Putamen (tissue), 1 donor: ENCODE measurements around the gene PRMT7.
A peak's percentile ranks its signal among the peaks of the same experiment; 100 is the strongest.

Source experiments
- DNase-seq: peaks from one replicate; pipeline ENCODE4 v3.0.0-alpha.2; 2016; ENCODE audit warnings: low spot score

Gene PRMT7

DNA sequence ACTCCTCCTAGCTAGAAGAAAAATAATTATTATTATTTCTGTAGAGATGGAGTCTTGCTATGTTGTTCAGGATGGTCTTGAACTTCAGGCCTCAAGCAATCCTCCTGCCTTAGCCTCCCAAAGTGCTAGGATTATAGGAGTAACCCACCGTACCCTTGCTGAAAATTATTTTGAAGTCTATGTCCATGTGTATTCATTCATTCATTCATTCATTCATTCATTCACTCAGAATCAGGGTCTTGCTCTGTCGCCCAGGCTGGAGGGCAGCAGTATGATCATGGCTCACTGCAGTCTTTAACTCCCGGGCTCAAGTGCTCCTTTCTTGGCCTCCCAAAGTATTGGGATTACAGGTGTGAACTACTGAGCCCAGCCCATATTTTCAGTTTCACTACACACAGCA, 4.2 kb upstream of the PRMT7 start:
- DNase-seq: no peak

DNA sequence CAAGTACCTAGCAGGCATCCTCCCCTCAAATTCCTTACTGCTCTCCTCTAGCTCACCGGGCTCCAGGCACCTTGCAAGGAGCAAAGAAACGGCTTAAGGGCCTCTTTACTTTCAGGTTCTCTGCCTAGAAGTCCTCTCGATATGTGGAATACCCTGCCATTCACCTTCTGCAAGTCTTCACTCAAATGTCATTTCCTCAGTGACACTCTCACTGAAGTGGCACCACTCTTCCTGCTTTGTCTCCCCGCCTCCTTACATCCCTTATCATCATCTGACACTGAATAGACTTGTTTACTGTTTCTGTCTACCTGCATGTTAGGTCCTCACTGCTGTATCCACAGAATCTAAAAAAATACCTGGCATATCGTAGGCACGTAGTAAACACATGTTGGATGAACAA, 1.0 kb upstream of the PRMT7 start:
- no peak for DNase-seq

DNA sequence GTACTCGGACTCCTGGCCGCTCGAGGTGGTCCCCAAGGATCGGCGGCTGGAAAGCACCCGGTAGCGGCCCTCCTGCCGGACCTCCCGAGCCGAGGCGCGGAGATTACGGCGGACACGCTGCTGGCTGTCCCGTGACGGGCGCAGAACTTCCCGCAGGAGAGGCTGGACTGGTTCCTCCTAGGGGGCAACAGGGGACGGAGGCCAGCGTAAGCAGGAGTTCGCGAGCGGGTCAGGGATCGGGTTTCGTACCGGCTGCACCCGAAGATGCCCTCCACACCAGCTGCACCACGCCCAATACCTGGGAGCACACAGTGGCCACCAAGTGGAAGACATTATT, 414 bp upstream of the PRMT7 start:
- no peak for DNase-seq

DNA sequence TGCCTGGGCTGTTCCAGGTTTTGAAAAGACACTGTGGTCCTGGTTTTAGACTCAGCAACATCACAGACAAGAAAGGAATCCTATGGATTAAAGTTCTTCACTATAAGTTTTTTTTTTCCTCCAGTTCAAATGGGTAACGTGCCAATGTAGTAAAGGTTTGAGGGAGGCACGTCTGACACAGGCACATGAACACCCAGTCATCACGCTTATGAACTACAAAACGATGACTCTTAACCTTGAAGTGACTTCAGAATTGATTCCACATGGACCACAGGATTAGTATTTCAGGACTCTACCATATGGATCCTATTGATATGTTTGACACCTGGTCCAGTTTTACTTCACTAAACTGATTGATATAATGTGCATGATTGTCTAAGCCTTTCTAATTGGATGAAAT, 2.3 kb downstream of the PRMT7 start:
- DNase-seq: no peak

DNA sequence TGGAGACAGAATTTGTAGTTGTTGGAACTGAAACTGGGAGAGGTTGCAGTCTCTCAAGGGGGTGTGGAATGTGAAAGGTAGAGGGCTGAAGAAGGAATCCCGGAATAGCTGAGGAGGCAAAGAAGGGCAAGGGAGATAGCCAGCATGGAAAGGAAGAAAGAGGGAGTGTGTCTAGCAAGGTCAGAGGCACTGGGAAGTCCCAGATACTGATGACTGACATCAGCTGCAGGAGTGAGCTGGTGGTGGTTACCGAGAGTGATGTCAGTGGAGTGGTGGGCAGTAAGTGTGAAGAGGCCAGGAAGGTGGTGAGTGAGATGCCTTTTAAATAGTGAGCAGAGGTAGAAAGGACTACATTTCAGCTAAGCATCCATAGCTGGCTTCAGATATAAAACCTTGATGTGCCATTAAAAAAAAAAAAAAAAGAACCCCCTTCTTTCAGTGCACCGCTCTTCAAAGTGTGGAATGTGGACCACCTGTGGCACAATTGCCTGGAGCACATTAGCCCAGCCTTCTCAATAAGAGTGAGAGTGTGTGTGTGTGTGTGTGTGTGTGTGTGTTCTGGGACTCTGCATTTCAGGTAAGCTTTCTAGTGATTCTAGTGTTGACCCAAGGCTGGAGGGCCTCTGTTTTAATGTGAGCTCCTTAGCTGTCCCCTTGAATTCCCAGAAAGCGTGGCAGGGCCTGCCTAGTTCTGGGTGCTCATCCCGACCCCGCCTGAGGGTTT, 8.5 kb downstream of the PRMT7 start:
- DNase-seq: no peak

DNA sequence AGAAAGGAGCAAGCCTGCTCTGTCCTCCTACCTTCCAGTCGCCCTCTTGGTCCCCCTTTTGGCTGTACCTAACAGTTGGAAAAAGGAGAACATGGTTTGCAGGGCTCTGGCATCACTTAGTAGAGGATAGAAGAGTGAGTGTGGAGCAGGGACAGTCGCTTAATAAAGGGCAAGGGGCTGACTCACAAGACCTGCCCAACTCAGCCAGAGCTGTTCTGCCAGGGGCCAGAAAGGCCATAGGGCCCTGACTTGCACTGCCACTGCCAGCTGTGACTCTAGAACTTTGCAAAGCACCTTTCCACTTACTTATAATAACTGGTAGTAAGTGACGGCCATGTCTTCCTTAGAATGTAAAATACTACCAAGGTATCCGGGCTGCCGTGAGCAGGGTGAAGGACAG, 13.5 kb downstream of the PRMT7 start:
- DNase-seq: no peak

DNA sequence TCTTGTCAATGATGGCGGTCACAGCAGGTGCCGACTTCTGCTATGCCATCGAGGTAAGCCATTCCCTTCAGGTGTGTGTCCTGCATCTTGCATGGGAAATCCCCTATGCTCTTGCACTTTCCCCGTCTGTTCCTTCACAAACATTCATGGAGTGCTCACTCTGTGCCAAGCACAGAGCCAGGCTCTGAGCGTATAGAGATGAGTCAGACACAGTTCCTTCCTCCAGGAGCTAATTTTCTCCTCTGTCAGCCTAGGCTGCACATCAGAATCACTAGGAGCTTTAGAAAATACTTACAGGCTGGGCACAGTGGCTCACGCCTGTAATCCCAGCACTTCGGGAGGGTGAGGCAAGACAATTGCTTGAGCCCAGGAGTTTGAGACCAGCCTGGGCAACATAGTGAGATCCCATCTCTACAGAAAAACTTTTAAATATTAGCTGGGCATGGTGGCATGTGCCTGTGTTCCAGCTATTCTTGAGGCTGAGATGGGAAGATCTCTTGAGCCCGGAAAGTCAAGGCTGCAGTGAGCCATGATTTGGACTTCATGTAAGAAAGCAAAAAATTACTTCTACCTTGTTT, 14.1 kb downstream of the PRMT7 start:
- DNase-seq: no peak

DNA sequence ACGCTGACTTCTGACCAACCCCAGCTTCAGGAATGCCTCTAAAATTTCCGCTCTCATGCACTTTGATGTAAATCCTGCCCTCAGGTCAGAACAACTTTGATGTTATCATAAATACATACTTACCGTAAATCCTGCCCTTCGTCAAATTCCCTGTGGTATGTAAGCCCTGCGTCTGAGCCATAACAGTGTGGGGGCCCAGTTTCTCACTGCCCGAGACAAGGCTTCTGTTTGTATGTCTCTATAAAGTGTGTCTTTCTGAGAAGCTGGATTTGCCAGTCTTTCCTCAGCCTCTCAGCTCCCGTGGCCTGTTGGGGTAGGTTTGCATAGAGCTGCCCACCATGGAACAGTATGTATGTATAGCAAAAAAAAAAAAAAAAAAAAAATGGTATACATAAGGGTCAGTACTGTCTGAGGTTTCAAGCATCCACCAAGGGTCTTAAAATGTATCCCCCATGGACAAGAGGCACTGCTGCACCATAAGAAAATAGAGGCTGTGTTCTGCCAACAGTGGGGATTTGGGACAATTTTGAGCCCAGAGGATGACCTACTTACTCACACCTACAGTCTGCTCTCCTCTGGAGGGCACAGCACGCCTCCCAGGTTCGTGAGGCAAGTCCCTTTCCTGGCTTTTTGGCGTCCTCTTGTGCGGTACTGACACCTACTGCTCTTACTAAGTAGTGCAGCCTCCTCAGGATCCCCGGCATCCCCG, 17.5 kb downstream of the PRMT7 start:
- DNase-seq: peak; percentile 84

DNA sequence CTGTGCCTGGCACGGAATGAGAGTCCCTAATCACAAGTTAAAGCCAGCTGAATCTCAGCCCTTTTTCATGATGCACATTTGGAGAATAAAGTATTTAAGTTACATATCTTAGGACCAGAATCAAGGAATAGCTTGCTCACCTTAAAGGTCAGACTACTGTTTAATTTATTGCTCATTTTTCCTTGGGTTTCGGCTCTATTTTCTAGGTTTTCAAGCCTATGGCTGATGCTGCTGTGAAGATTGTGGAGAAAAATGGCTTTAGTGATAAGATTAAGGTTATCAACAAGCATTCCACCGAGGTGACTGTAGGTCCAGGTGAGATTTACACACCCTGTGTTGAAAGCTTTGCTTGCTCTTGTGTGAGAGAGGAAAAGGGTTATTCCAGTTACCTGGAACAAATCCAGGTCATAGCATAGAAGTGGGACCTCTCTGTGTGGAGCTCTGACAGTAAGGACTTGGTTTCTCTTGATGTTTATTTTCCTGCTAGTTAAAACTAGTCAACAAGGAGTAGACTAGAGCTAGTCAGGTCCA, 18.1 kb downstream of the PRMT7 start:
- no peak for DNase-seq

DNA sequence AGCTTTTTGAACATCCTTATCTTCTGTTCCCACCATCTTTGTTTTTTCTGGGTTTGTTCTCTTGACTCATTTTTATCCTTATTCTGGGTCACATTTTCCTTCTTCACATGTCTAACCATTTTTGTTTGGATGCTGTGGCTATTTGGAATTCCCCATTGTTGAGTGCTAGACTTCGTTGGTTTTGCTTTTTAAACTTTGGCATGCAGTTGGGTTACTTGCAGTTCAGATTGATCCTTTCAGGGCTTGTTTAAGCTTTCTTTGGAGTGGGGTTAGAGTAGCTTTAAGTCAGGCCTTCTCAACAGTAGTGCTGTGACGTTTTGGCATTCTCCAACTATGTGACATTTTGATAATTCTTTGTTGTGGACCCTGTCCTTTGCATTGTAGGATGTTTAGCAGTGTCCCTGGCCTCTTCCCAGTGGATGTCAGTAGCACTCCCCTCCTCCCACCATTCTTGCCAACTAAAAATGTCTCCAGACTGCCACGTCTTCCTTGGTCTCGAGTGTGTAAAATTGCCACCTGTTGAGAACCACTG, 21.1 kb downstream of the PRMT7 start:
- DNase-seq: no peak

DNA sequence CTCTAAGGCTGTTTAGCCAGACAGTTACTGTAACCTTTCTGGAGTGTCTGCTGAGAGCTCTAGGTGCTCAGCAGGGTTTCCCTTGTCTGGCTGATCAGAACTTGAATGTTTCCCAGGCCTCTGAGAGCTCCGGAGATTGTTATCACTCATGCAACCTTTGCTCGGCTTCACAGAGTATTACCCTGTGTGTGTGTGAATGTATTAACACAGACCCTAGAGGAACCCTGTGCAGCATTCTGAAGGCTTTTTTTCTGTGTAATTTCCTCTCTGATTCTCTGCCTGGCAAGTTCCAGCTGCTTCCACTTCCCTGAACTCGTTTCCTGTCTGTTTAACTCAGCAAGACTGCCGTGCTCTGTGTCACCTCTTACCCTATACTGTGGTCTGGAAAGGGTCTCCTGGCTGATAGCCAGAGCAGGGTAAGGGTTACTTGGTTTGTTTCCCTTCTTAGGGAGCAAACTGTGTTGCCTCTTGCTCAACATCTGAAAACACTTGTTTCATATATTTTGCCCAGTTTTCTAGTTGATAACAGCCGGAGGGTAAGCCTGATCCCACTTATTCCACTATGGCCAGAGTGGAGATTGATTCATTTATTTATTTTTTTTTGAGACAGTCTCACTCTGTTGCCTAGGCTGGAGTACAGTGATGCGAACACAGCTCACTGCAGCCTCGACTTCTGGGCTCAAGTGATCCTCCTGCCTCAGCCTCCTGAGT, 21.7 kb downstream of the PRMT7 start:
- DNase-seq: peak; percentile 45

DNA sequence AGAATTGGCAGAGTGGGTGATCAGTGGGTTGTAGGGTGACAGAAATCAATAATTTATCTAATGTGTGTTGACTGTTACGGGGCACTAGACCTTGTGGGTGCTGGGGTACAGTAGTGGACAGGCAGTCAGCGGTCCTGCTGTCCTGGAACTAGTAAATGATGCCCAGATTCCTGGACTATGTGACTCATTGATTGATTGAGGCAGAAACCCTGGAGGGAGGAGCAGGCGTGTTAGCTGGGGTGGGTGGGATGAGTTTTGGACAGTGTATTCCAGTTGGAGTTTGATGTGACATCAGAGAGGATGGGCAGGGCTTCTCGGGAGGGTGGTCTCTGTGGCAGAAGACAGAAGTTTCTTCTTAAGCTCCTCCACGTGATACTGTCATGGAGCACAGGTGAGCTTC, 24.4 kb downstream of the PRMT7 start:
- no peak for DNase-seq

DNA sequence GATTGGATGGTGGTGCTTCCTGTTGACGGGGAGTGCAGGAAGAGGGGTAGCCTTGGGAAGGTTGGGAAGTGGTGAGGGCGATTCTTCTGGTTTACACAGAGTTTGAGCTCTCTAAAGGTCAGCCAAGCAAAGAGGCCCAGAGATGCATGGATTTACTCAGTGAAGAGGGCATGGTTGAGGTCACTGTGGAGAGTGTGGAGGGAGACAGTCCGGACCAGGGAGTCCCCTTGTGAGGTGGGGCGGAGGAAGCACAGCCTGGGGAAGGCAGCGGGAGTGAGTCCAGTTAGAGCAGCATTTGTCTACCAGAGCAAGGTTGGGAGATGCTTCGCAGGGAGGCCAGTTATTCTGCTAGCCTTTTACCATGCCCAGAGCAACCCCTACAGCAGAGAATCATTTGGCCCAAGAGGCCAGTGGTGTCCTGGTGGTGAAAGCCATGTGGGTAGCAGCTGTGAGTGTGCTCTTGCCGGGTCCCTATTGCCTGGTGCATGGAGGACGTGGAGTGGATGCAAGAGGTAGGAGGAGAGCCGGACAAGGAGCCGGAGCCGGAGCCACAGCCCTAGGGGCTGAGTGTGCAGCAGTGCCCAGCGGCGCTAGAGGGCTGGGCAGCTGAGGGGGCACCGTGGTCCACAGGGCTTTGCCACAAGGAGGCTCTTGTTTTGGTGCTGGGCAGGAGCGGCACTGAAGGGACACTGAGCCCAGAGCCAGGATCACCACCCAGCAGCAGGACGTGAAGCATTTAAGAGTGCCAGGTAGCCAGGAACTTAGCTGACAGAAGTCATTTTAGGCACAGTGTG, 27.7 kb downstream of the PRMT7 start:
- no peak for DNase-seq

DNA sequence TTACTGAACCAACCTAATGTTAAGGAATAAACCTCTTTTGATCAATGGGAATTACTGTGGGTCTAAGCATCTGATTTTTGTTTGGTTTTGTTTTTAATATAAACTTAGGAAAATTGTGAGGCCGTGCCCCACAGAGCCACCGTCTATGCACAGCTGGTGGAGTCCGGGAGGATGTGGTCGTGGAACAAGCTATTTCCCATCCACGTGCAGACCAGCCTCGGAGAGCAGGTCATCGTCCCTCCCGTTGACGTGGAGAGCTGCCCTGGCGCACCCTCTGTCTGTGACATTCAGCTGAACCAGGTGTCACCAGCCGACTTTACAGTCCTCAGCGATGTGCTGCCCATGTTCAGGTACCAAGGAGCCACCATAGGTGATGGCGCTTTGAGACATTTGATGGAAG, 28.4 kb downstream of the PRMT7 start:
- DNase-seq: no peak

DNA sequence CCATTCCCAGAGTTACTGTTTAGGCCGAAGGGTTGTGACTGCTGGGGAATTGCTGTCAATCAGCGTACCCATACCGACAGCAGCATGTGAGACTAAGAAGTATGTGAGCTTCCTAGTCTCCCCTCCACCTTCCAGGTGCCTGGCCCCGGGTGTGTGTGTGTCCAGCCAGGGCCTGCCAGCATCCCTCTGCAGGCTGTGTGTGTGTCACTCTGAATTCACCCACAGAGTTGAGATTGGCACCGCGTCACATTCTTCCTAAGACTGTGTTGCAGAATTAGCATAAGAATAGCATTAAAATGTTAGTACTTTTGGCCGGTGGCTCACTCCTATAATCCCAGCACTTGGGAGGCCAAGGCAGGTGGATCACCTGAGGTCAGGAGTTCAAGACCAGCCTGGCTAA, 31.8 kb downstream of the PRMT7 start:
- DNase-seq: no peak

DNA sequence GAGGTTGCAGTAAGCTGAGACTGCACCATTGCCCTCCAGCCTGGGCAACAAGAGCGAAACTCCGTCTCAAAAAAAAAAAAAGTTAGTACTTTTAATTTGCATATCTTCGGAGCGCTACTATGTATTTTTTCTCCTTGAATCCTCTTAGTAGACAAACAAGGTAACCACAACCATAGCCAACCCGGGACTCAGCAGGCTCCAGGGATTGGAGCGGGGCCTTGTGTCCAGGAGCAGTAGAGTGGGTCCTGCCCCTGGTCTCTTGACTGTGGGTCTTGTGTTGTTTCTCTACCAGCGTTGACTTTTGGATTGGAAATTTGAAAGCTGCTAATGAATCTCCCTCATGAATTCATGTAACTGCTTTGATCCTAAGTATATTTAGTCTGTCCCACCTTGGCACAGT, 32.3 kb downstream of the PRMT7 start:
- DNase-seq: no peak

DNA sequence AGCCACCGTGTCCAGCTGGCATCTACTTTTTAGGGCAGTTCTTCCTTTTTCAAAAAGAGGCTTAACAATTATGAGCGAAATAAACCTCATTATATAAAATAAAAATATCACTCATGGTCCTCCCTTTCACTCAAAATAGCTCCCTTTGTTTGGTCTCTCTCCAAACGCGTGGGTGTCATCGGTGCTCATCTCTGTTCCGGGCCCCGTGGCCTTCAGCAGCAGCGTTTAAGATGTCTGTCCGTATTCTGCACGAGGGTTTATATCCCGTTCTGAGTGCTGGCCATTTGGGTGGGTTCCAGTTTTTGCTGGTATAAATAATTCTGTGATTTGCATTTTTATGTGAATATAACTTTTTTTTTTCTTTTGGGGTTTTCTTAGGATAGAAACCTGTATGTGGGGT, 33.4 kb downstream of the PRMT7 start:
- no peak for DNase-seq

DNA sequence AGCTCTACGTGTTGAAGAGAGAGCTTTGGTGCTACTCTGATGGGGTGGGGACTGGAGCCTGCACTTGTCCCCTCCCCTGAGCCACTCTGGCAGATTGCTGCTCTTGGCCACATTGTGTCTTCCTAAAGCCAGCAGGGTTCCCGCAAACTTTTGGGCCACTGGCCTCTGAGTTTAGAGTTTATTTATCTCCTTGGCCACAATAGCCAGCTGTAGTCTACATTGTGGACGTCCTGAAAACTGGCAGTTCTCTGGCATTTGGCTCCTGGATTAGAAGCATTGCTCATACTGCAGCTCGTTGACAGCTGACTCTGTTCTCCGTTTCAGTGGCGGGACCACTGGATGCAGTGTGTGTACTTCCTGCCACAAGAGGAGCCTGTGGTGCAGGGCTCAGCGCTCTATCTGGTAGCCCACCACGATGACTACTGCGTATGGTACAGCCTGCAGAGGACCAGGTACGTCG, 34.6 kb downstream of the PRMT7 start:
- no peak for DNase-seq

DNA sequence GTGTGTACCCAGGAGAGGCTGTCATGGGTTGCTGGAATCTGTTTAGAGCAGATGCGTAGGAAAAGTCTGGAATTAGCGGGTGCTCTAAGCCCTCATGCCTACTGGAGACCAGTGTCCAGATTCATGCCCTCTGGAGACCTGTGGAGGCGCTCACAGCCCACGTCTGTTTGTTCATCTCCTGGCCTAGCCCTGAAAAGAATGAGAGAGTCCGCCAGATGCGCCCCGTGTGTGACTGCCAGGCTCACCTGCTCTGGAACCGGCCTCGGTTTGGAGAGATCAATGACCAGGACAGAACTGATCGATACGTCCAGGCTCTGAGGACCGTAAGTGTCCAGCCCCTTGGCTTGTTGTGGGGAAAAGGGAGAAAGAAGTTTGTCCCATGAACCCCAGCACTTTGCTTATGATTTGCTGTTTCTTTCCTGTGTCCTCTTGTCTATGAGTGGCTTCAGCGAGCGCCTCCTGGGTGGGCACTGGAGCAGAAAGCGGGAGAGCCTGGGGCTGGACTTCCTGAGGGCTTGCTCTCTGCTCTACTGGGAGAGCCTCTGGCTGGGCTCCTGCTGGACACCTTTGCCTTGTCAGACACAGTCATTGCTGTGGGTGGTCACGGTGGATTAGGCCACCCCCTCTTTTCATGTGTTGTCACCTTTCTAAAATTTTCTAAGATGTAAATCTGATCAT, 35.3 kb downstream of the PRMT7 start:
- no peak for DNase-seq

DNA sequence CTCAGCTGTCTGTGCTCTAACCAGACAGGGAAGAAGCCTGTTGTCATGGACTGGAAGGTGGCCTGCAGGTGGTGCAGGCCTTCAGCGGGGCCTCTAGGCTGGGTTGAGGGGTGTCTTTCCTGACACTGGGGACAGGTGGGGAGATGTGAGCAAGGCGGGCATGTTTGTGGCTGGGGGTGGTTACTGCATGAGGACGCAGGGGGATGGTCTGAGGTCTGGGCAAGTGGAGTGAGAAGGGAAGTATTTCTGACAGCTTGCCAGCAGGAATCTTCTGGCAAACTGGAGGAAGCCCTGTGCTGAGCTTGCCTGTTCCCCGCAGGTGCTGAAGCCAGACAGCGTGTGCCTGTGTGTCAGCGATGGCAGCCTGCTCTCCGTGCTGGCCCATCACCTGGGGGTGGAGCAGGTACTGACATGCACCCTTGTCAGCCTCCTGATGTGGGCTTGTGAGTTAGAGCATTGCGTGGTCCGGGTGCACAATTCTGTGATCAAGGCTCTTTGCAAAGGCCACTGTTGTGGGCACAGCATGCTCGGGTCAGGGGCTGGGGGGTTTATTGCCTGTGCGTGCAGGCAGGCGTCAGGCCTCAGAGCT, 36.2 kb downstream of the PRMT7 start:
- DNase-seq: no peak

DNA sequence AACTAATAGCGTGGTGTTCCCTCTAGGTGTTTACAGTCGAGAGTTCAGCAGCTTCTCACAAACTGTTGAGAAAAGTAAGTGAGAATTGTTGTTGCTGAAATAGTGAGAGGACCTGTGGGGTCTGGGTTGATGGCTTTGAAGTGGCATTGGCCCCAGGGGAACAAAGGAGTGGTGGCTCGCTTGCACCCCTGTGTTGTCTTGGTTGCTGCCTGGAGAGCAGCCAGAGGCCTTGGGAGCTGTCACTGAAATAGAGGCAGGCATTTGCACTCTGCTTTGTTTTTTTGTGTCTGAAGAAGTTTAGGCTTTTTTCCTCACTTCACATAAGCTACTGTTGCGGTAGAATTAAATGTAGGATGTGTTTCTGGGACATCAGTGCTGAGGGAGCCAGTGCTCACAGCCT, 36.8 kb downstream of the PRMT7 start:
- no peak for DNase-seq
